Measurements from ENCODE around the gene ST13. TPM values are rescaled to one million over a fixed set of nuclear protein-coding genes. Genes with fewer than 3 reads are reported as not detected.

ST13 gene
- total and polyA plus RNA-seq, 2 experiments from 2014 or later: 159 to 238 TPM

DNA sequence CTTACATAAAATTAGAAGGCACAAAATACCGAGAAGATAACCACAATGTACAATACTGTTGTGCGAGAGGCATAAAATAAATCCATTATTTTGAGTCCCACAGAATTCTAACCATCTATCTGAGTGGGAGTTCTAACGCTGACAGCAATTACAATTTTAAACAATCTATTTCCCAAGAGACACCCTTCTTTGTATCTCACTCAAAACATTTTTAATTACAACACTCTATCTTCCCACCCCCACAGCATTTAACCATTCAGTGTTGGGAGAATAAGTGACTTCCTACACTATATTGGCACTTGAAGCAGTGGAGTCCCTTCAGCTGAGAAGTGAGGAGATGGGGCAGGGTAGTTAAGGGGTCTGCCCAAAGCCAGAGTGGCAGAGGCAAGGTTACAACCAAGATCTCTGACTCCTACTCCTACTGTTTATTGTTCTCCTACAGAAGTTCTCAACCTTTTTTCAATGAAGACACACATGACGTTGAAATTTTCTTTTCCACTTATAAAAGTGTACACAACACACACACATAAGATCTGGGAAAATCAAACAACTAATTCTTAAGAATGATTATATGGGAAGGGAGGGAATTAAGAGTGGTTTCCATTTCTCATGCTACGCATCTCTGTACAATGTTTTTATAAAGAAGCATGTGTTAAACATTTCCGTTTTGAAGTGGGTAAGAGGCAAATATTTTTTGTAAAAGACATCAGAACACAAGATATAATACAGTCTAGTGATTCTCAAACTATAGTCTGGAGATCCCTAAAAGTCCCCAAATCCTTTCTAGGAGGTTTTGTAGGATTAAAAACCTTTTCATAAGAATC, 48.2 kb downstream of the ST13 start:
- no peak overlapping the region for H2AFZ ChIP-seq
- ATAC-seq (no peak), DNase-seq (ENCODE audit: low spot score) (no peak)
- H3K9me2 ChIP-seq (ENCODE audit: insufficient read depth): no peaks in the 10 kb centered on the region
- H3K27ac ChIP-seq (ENCODE audit: low read depth): peak overlapping the region; percentile 67; the same call in 1 of the 2 replicates
- peaks cover 23% of the 10 kb centered on the region; the same call in 1 of the 2 replicates for H4K20me1 ChIP-seq (replicated peaks; ENCODE audit: insufficient read depth)
- H3K79me2 ChIP-seq (replicated peaks; ENCODE audit: insufficient read depth): peaks cover 97% of the 10 kb centered on the region
- H3K4me3 ChIP-seq: no peak overlapping the region
- Mint-ChIP-seq H3K4me1 (no peaks in the 10 kb centered on the region), H3K27ac (0 out of 2 replicates have a peak overlapping the region, but pooled peaks have one; percentile 39), H3K27me3 (ENCODE audit: insufficient read depth, low read depth, poor library complexity) (no peaks in the 10 kb centered on the region), H3K9me3 (no peaks in the 10 kb centered on the region), H3K4me3 (no peak overlapping the region), H3K36me3 (ENCODE audit: low read depth) (peaks cover 3% of the 10 kb centered on the region; the same call in 2 of the 3 replicates)
- no peaks in the 10 kb centered on the region for H3K36me3 ChIP-seq (ENCODE audit: insufficient read depth)
- H3K4me2 ChIP-seq: no peak overlapping the region
- no peaks in the 10 kb centered on the region for H3K4me1 ChIP-seq (ENCODE audit: insufficient read depth)
- H3K27me3 ChIP-seq (ENCODE audit: insufficient read depth): no peaks in the 10 kb centered on the region
- H3F3A ChIP-seq (replicated peaks; ENCODE audit: low read depth): no peaks in the 10 kb centered on the region; the same call in 1 of the 2 replicates
- TF ChIP-seq ZNF114 (CRISPR knock-in tag; IDR thresholded peaks at IDR 0.05) (no peak), EZH2 (IDR thresholded peaks at IDR 0.05; ENCODE audit: low read depth, unreplicated experiment) (no peak), NANOG (IDR thresholded peaks at IDR 0.05; ENCODE audit: borderline replicate concordance) (no peak), CREB1 (CRISPR knock-in tag; IDR thresholded peaks at IDR 0.05; ENCODE audit: low read depth) (no peak), POLR2AphosphoS5 (IDR thresholded peaks at IDR 0.05; ENCODE audit: low read depth) (no peak), REST (IDR thresholded peaks at IDR 0.05; ENCODE audit: unreplicated experiment) (no peak), JUNB (IDR thresholded peaks at IDR 0.05; ENCODE audit: unreplicated experiment) (no peak), EZH2phosphoT487 (IDR thresholded peaks at IDR 0.05; ENCODE audit: unreplicated experiment) (no peak), ZNF462 (CRISPR knock-in tag; IDR thresholded peaks at IDR 0.05) (no peak), STAT1 (IDR thresholded peaks at IDR 0.05; ENCODE audit: unreplicated experiment) (no peak), ZNF331 (CRISPR knock-in tag; IDR thresholded peaks at IDR 0.05; ENCODE audit: low read depth) (no peak)
- TF ChIP-seq, protein P1, sequence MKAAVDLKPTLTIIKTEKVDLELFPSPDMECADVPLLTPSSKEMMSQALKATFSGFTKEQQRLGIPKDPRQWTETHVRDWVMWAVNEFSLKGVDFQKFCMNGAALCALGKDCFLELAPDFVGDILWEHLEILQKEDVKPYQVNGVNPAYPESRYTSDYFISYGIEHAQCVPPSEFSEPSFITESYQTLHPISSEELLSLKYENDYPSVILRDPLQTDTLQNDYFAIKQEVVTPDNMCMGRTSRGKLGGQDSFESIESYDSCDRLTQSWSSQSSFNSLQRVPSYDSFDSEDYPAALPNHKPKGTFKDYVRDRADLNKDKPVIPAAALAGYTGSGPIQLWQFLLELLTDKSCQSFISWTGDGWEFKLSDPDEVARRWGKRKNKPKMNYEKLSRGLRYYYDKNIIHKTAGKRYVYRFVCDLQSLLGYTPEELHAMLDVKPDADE (IDR thresholded peaks at IDR 0.05): no peak
- TF ChIP-seq, protein P2, sequence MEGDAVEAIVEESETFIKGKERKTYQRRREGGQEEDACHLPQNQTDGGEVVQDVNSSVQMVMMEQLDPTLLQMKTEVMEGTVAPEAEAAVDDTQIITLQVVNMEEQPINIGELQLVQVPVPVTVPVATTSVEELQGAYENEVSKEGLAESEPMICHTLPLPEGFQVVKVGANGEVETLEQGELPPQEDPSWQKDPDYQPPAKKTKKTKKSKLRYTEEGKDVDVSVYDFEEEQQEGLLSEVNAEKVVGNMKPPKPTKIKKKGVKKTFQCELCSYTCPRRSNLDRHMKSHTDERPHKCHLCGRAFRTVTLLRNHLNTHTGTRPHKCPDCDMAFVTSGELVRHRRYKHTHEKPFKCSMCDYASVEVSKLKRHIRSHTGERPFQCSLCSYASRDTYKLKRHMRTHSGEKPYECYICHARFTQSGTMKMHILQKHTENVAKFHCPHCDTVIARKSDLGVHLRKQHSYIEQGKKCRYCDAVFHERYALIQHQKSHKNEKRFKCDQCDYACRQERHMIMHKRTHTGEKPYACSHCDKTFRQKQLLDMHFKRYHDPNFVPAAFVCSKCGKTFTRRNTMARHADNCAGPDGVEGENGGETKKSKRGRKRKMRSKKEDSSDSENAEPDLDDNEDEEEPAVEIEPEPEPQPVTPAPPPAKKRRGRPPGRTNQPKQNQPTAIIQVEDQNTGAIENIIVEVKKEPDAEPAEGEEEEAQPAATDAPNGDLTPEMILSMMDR (conservative IDR thresholded peaks at IDR 0.05; ENCODE audit: low read depth in 2 of 2): no peak
